ENCODE data around the gene DMTF1.

Gene DMTF1

GRCh38 chr7:87107949-87108776 is 44.1 kb upstream of the DMTF1 start:
- no peak for ATAC-seq
- TF ChIP-seq CSDC2 (CRISPR knock-in tag; IDR thresholded peaks at IDR 0.05) (no peak), CREB5 (CRISPR knock-in tag; IDR thresholded peaks at IDR 0.05; ENCODE audit: low read depth) (no peak), ARNTL (CRISPR knock-in tag; IDR thresholded peaks at IDR 0.05; ENCODE audit: borderline replicate concordance, low read depth) (no peak), ESRRG (CRISPR knock-in tag; IDR thresholded peaks at IDR 0.05) (no peak), ISL1 (CRISPR knock-in tag; IDR thresholded peaks at IDR 0.05) (no peak), ZC3H10 (CRISPR knock-in tag; IDR thresholded peaks at IDR 0.05) (no peak), GLIS3 (CRISPR knock-in tag; IDR thresholded peaks at IDR 0.05) (no peak), ZNF8 (CRISPR knock-in tag; IDR thresholded peaks at IDR 0.05) (no peak), BACH2 (CRISPR knock-in tag; IDR thresholded peaks at IDR 0.05; ENCODE audit: borderline replicate concordance) (no peak), PATZ1 (CRISPR knock-in tag; IDR thresholded peaks at IDR 0.05; ENCODE audit: borderline replicate concordance) (no peak), POU6F1 (CRISPR knock-in tag; IDR thresholded peaks at IDR 0.05; ENCODE audit: borderline replicate concordance, low read depth) (no peak), SNAI2 (CRISPR knock-in tag; IDR thresholded peaks at IDR 0.05) (no peak), TCF4 (CRISPR knock-in tag; IDR thresholded peaks at IDR 0.05; ENCODE audit: borderline replicate concordance) (no peak), TSHZ2 (CRISPR knock-in tag; IDR thresholded peaks at IDR 0.05) (no peak), PPARA (CRISPR knock-in tag; IDR thresholded peaks at IDR 0.05; ENCODE audit: borderline replicate concordance) (no peak), CSRNP3 (CRISPR knock-in tag; IDR thresholded peaks at IDR 0.05) (no peak), TOX (CRISPR knock-in tag; IDR thresholded peaks at IDR 0.05; ENCODE audit: borderline replicate concordance) (no peak)

- no peak for ATAC-seq
- TF ChIP-seq ZFP3 (CRISPR knock-in tag; IDR thresholded peaks at IDR 0.05) (no peak), CSRNP3 (CRISPR knock-in tag; IDR thresholded peaks at IDR 0.05) (no peak), TOX (CRISPR knock-in tag; IDR thresholded peaks at IDR 0.05; ENCODE audit: borderline replicate concordance) (no peak), CREB5 (CRISPR knock-in tag; IDR thresholded peaks at IDR 0.05; ENCODE audit: low read depth) (no peak), BACH2 (CRISPR knock-in tag; IDR thresholded peaks at IDR 0.05; ENCODE audit: borderline replicate concordance) (no peak), ISL1 (CRISPR knock-in tag; IDR thresholded peaks at IDR 0.05) (no peak), OSR1 (CRISPR knock-in tag; IDR thresholded peaks at IDR 0.05) (no peak), ESRRG (CRISPR knock-in tag; IDR thresholded peaks at IDR 0.05) (no peak), ZNF70 (CRISPR knock-in tag; IDR thresholded peaks at IDR 0.05) (no peak), PATZ1 (CRISPR knock-in tag; IDR thresholded peaks at IDR 0.05; ENCODE audit: borderline replicate concordance) (no peak), ZNF565 (CRISPR knock-in tag; conservative IDR thresholded peaks at IDR 0.05; ENCODE audit: low read depth) (no peak), GLIS3 (CRISPR knock-in tag; IDR thresholded peaks at IDR 0.05) (no peak), CSDC2 (CRISPR knock-in tag; IDR thresholded peaks at IDR 0.05) (no peak), POU6F1 (CRISPR knock-in tag; IDR thresholded peaks at IDR 0.05; ENCODE audit: borderline replicate concordance, low read depth) (no peak)
Measured at GRCh38 chr7:87110778-87111177, 41.5 kb upstream of the DMTF1 start.

All from SK-N-SH treated with all-trans-retinoic acid at 6 μM for 48 hours (cell line).